GM10266 (cell line): Measurements from ENCODE around the gene CDYL.

Experiments
- DNase-seq: peaks from one replicate; pipeline ENCODE4 v3.0.0; 2012; ENCODE audit errors: extremely low spot score
- TF ChIP-seq, protein P1 (sequence below): IDR thresholded peaks from 2 replicates; pipeline ENCODE4 v1.5.1; 2012; ENCODE audit warnings: mild to moderate bottlenecking, low read depth; ENCODE audit not compliant: control insufficient read depth, insufficient read depth; ENCODE audit errors: missing control alignments

The CDYL gene

DNA sequence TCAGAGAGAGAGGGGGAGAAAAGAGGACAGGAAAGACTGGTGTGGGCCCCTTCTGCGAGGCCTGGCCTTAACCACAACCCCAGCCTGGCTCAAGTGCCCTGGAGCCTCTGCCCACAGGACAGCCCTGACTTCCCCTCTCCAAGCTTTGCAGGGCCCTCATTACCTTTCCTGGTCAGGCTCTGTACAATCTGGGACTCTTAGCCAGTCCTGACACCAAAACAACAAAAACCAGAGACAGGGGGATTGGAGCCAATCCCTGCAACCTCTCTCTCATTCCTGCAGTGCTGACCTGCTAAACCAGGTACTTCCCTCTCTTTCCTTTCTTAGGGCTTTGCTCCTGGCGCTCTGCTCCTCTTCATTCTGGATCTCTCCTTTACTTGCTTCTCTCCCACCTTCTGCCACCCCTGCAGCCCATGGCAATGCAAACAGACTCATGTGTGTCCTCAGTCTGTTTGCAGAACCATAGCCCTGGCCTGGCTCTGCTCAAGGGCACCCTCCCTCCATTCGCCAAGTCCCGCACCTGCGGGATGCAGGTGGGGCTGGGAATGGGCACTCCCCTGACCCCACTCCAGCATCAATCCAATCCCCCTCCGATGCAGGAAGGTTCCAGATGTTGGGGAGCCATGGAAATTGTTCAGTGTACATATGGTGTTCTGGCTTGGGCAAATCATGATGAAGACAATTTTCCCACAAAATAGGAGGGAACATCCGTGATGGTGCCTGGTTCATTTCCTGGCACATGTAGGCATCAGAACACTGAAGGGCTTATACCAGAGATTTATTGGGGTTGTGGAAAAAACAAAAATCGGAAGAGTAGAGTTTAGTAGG is 189.6 kb downstream of the CDYL start:
- TF ChIP-seq, protein P1, sequence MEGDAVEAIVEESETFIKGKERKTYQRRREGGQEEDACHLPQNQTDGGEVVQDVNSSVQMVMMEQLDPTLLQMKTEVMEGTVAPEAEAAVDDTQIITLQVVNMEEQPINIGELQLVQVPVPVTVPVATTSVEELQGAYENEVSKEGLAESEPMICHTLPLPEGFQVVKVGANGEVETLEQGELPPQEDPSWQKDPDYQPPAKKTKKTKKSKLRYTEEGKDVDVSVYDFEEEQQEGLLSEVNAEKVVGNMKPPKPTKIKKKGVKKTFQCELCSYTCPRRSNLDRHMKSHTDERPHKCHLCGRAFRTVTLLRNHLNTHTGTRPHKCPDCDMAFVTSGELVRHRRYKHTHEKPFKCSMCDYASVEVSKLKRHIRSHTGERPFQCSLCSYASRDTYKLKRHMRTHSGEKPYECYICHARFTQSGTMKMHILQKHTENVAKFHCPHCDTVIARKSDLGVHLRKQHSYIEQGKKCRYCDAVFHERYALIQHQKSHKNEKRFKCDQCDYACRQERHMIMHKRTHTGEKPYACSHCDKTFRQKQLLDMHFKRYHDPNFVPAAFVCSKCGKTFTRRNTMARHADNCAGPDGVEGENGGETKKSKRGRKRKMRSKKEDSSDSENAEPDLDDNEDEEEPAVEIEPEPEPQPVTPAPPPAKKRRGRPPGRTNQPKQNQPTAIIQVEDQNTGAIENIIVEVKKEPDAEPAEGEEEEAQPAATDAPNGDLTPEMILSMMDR = no peak
- DNase-seq = no peak

DNA sequence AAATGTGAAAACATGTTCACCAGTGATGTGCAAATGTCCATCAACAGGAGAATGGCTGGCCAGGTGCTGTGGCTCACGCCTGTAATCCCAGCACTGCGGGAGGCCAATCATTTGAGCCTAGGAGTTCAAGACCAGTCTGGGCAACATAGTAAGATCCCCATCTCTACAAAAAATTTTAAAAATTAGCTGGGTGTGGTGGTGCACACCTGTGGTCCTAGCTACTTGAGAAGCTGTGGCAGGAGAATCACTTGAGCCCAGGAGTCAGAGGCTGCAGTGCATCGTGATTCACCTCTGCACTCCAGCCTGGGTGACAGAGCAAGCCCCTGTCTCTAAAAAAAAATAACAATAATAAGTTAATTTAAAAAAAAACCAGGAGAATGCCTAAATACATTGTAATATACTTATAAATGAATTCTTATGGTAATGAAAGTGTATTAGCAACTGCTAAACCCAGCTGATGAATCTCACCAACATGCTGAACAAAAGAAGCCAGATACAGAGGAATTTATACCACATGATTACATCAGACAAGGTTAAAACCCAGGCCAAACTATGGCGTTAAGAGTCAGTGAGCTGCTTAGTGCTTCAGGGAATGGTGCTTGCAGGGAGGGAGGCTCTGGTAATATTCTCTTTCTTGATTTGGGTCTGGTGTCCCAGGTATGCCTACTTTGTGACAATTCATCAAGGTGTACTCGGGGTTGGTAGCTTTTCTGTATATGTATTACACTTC is 191.3 kb downstream of the CDYL start:
- DNase-seq = no peak
- TF ChIP-seq, protein P1 = no peak

DNA sequence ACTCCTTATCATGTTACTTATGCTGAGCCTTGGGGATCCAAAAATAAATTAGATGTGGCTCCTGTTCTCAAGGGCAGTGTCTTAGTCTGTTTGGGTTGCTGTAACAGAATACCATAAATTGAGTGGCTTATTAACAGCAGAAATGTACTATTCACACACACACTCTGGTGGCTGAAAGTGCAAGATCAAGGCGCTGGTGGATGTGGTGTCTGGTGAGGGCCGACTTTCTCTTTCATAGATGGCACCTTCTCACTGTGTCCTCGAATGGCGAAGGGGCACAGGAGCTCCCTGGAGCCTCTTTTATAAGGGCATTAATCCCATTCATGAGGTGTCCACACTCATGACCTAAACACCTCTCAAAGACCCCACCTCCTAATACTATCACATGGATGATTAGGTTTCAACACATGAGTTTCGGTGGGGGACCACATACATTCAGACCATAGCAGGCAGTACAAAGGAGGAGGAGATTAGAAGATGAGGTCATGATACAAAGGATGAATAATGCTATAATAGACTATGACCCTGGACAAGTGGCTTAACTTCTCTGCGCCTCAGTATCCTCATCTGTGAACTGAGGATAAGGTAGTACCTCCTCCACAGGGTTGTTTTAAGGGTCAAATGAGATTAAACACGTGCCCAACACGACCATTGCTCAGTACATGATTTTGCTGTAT is 193.5 kb downstream of the CDYL start:
- TF ChIP-seq, protein P1 = no peak
- DNase-seq = no peak

DNA sequence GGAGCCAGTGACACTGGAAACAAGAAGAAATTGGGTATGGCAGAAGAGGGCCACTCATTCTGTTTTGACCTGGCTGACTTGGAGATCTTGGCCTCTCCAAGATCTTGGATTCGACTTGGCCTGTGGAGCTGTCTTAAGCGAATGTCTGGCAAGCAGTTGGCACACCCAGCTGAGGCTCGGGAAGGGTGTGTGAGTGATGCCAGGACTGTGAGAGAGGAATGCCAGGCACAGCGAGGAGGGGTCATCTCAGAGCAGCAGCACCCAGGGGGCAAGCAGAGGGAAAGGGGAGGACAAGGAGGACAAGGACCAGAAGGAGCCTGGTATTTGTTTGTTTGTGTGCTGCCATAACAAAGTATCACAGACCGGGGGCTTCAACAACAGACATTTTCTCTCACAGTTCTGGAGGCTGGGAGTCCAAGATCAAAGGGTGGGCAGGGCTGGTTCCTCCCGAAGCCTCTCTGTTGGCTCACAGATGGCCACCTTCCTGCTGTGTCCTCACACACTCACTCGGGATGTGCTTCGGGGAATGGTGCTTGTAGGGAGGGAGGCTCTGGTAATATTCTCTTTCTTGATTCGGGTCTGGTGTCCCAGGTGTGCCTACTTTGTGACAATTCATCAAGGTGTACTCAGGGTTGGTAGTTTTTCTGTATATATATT is 194.7 kb downstream of the CDYL start:
- TF ChIP-seq, protein P1 = no peak

DNA sequence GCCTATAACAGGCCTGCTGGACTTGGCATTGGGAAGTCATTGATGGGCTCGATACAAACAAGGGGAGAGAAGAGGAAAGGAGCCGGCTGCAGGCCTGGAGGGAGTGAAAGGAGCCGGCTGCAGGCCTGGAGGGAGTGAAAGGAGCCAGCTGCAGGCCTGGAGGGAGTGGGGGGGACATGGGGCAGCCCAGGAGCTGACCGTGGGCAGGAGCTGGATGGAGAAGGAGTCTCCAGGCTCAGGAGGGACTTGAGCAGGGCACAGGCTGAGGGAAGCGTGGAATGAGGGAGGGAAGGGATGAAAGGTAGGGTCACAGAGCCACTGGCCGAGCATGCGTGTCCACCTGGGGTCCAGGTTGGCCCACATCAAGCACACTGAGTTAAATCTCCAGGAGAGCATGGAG is 195.6 kb downstream of the CDYL start:
- TF ChIP-seq, protein P1 = no peak
- DNase-seq = no peak

More for the DNA sequence above, 194.7 kb downstream of the CDYL start:
- no peak for DNase-seq

DNA sequence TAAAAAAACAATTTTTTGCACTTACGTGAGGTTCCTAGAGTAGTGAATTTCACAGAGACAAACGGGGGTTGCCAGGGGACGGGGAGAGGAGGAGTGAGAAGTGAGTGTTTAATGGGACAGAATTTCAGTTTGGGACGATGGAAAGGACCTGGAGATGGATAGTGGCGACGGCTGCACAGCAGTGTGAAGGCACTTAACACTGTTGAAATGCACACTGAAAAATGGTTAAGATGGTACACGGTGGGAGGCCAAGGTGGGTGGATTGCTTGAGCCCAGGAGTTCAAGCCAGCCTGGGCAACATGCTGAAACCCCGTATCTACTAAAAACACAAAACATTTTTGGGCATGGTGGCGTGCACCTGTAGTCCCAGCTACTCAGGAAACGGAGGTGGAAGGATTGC is 196.2 kb downstream of the CDYL start:
- TF ChIP-seq, protein P1 = no peak
- no peak for DNase-seq
